Measurements from ENCODE around the gene MYADM. TPM values are rescaled to one million over a fixed set of nuclear protein-coding genes. Genes with fewer than 3 reads are reported as not detected.
A peak's percentile ranks its signal among the peaks of the same experiment; 100 is the strongest.

MYADM gene
- total and polyA plus RNA-seq, 2 of the 13 experiments (the other 11 are each of a cell fraction or from before 2014, with no cell fraction given), result 19.9 to 38.1 TPM

GRCh38 chr19:53894707-53895106, 27.0 kb downstream of the MYADM start:
- no peak for ATAC-seq

GRCh38 chr19:53896682-53897081, 29.0 kb downstream of the MYADM start:
- H3K79me2 ChIP-seq (ENCODE audit: insufficient read depth, low read length), result no peaks in the 10 kb centered on the region
- H3K9ac ChIP-seq (ENCODE audit: insufficient read depth, low read depth, low read length), result no peak overlapping the region
- CTCF ChIA-PET (ENCODE audit: low intra/inter-chr PET ratio, low total read pairs), result no interaction called here
- in situ Hi-C loops (cut with HindIII; ENCODE audit: extremely low pct_ligation_motif_present, low pct_unique_long_range_greater_than_20kb), result no loop called here
- no peaks in the 10 kb centered on the region for H3K9me3 ChIP-seq (ENCODE audit: low read length)
- no peak for ATAC-seq
- POLR2A ChIA-PET, result no interaction called here
- FAIRE-seq, result no peak
- WGBS (ENCODE audit: low lambda C conversion rate), result 1% methylated on average over 4 of the region's 4 CpGs
- no peak overlapping the region for H3K27ac ChIP-seq (ENCODE audit: extremely low read length, insufficient read depth, low read length)
- TF ChIP-seq SOX6 (IDR thresholded peaks at IDR 0.05), result no peak
- no peak for TF ChIP-seq SOX6 (CRISPR knock-in tag; IDR thresholded peaks at IDR 0.05)
- no peak for TF ChIP-seq NFE2 (CRISPR knock-in tag; IDR thresholded peaks at IDR 0.05)
- no peak for TF ChIP-seq LBX2 (CRISPR knock-in tag; IDR thresholded peaks at IDR 0.05; ENCODE audit: borderline replicate concordance)
- TF ChIP-seq ZNF670 (CRISPR knock-in tag; IDR thresholded peaks at IDR 0.05; ENCODE audit: borderline replicate concordance), result no peak
- peak; percentile 23 to 88 for TF ChIP-seq REST (IDR thresholded peaks at IDR 0.05; ENCODE audit: borderline replicate concordance in 1 of 2, low read depth in 1 of 2, low read length in 2 of 2)
- peak; percentile 60; the same call in 1 of the 2 replicates for TF ChIP-seq MIER2 (CRISPR knock-in tag; IDR thresholded peaks at IDR 0.05)
- no peak for TF ChIP-seq CBX2 (IDR thresholded peaks at IDR 0.05; ENCODE audit: low read depth, low read length)
- no peak for TF ChIP-seq CBX2 (CRISPR knock-in tag; IDR thresholded peaks at IDR 0.05; ENCODE audit: low read depth)
- H3K4me1 ChIP-seq (ENCODE audit: insufficient read depth, low read length), result no peaks in the 10 kb centered on the region
- no peak overlapping the region for H3K4me2 ChIP-seq (ENCODE audit: low read depth, low read length)
- no peak overlapping the region for H3K4me3 ChIP-seq (replicated peaks in 1 of 3; ENCODE audit: insufficient read depth in 1 of 3, low read depth in 2 of 3, low read length in 3 of 3)
- no peaks in the 10 kb centered on the region for H3K36me3 ChIP-seq (replicated peaks in 1 of 2; ENCODE audit: control insufficient read depth in 1 of 2, insufficient read depth in 2 of 2, low read length in 2 of 2)
- no peak for DNase-seq (ENCODE audit: low spot score)
- H4K20me1 ChIP-seq (ENCODE audit: insufficient read depth, low read length), result no peaks in the 10 kb centered on the region
- intact Hi-C loops (cut with micrococcal nuclease; ENCODE audit: unreplicated experiment), result no loop called here
- peaks cover 2 to 15% of the 10 kb centered on the region in 2 experiments; a peak in 3 of 5 replicates for H3K27me3 ChIP-seq (ENCODE audit: control insufficient read depth in 1 of 2, insufficient read depth in 2 of 2, low read length in 2 of 2)
- H2AFZ ChIP-seq (ENCODE audit: low read length), result no peak overlapping the region
- no TSS peak for BruUV-seq (replicated peaks)

More at GRCh38 chr19:53894707-53895106, 27.0 kb downstream of the MYADM start:
- DNase-seq (ENCODE audit: low spot score) (no peak), FAIRE-seq (no peak)
- Histone ChIP-seq H3K79me2 (ENCODE audit: insufficient read depth, low read length) (no peaks in the 10 kb centered on the region), H3K4me2 (ENCODE audit: low read depth, low read length) (no peak overlapping the region), H3K27ac (ENCODE audit: extremely low read length, insufficient read depth, low read length) (no peak overlapping the region), H3K4me3 (replicated peaks in 1 of 3; ENCODE audit: insufficient read depth in 1 of 3, low read depth in 2 of 3, low read length in 3 of 3) (no peak overlapping the region), H3K27me3 (ENCODE audit: control insufficient read depth in 1 of 2, insufficient read depth in 2 of 2, low read length in 2 of 2) (peaks cover 2 to 19% of the 10 kb centered on the region in 2 experiments; a peak in 3 of 5 replicates), H3K9ac (ENCODE audit: insufficient read depth, low read depth, low read length) (no peak overlapping the region), H3K4me1 (ENCODE audit: insufficient read depth, low read length) (no peaks in the 10 kb centered on the region), H3K36me3 (replicated peaks in 1 of 2; ENCODE audit: control insufficient read depth in 1 of 2, insufficient read depth in 2 of 2, low read length in 2 of 2) (no peaks in the 10 kb centered on the region), H2AFZ (ENCODE audit: low read length) (no peak overlapping the region), H3K9me3 (ENCODE audit: low read length) (no peaks in the 10 kb centered on the region), H4K20me1 (ENCODE audit: insufficient read depth, low read length) (no peaks in the 10 kb centered on the region)
- intact Hi-C loops (cut with micrococcal nuclease; ENCODE audit: unreplicated experiment) (no loop called here), in situ Hi-C loops (cut with HindIII; ENCODE audit: extremely low pct_ligation_motif_present, low pct_unique_long_range_greater_than_20kb) (no loop called here)
- BruUV-seq (replicated peaks), result no TSS peak
- POLR2A ChIA-PET, result no interaction called here
- WGBS (ENCODE audit: low lambda C conversion rate), result 37% methylated on average over 9 of the region's 9 CpGs
- TF ChIP-seq RBAK (CRISPR knock-in tag; IDR thresholded peaks at IDR 0.05) (no peak), ZBTB1 (CRISPR knock-in tag; IDR thresholded peaks at IDR 0.05; ENCODE audit: borderline replicate concordance) (no peak)
- CTCF ChIA-PET (ENCODE audit: low intra/inter-chr PET ratio, low total read pairs), result no interaction called here

Measured in HepG2 (cell line).